Stimulated activated CD8-positive, alpha-beta memory T cell treated with anti-CD3 and anti-CD28 coated beads, Interleukin-2, amount 100 ng/mL, for 48 hours (primary cell): Measurements from ENCODE around the gene TBP.

Source experiments
- DNase-seq, 2 donors: peaks; one replicate each; pipeline ENCODE4 v3.0.0-alpha.2; 2020; ENCODE audit warnings: low read depth in 2 of 2

The TBP gene

GRCh38 chr6:170535004-170535403, 19.2 kb upstream of the TBP start:
- no peak for DNase-seq

- DNase-seq, result no peak
Observed at GRCh38 chr6:170536671-170537070, 17.5 kb upstream of the TBP start.

GRCh38 chr6:170537329-170537728, 16.8 kb upstream of the TBP start:
- DNase-seq, result no peak

- DNase-seq, result no peak
Observed at GRCh38 chr6:170542031-170542719, 12.0 kb upstream of the TBP start.

GRCh38 chr6:170545405-170545804, 8.8 kb upstream of the TBP start:
- DNase-seq, result no peak

GRCh38 chr6:170552765-170553533, 1.2 kb upstream of the TBP start, which contains the start of gene PSMB1:
Gene PSMB1 (minus strand): TSS chr6:170553307. CDS start chr6:170553242, 65 bp downstream.
- peak; percentile 71 to 83 for DNase-seq

GRCh38 chr6:170553534-170554012, 596 bp upstream of the TBP start:
- DNase-seq, result no peak

GRCh38 chr6:170554796-170555137, 598 bp downstream of the TBP start:
- DNase-seq, result no peak

- DNase-seq, result no peak
Observed at GRCh38 chr6:170555305-170555704, 1.1 kb downstream of the TBP start.

- no peak for DNase-seq
Observed at GRCh38 chr6:170561555-170561954, 7.4 kb downstream of the TBP start.

- DNase-seq, result no peak
Observed at GRCh38 chr6:170564936-170565530, 10.9 kb downstream of the TBP start.

- no peak for DNase-seq
Observed at GRCh38 chr6:170572704-170573466, 18.7 kb downstream of the TBP start.

- no peak for DNase-seq
Observed at GRCh38 chr6:170575250-170575649, 21.1 kb downstream of the TBP start.

GRCh38 chr6:170578909-170579308, 24.7 kb downstream of the TBP start:
- DNase-seq, result no peak

GRCh38 chr6:170583756-170584180, 29.6 kb downstream of the TBP start:
- no peak for DNase-seq

GRCh38 chr6:170584181-170584953, 30.2 kb downstream of the TBP start, which contains the start of gene PDCD2:
Gene PDCD2 (minus strand): TSS chr6:170584637. CDS start chr6:170584581, 56 bp downstream.
- peak; percentile 86 to 88 for DNase-seq

GRCh38 chr6:170584954-170585498, 30.9 kb downstream of the TBP start:
- no peak for DNase-seq

GRCh38 chr6:170590725-170591124, 36.6 kb downstream of the TBP start:
- DNase-seq, result no peak

- DNase-seq, result no peak
Observed at GRCh38 chr6:170596426-170596825, 42.3 kb downstream of the TBP start.

- no peak for DNase-seq
Observed at GRCh38 chr6:170597278-170597677, 43.1 kb downstream of the TBP start.
